Left ventricle myocardium inferior (tissue), 1 donor: ENCODE data around the gene CSMD2. TPM values are rescaled to one million over a fixed set of nuclear protein-coding genes. Genes with fewer than 3 reads are reported as not detected.

Experiments
- DNase-seq: peaks from one replicate; pipeline ENCODE4 v3.0.0-alpha.2; 2020
- H3K27ac ChIP-seq: fragments of 200-600 bp; replicated peaks from 2 replicates; pipeline ENCODE4 v1.8.0; 2021
- H3K27me3 ChIP-seq: fragments of 200-600 bp; 2 replicates; pipeline ENCODE4 v1.8.0; 2021; ENCODE audit warnings: low read depth
- H3K36me3 ChIP-seq: fragments of 200-600 bp; 2 replicates; pipeline ENCODE4 v1.8.0; 2021
- H3K4me1 ChIP-seq: fragments of 200-600 bp; 2 replicates; pipeline ENCODE4 v1.8.0; 2021
- H3K4me3 ChIP-seq: fragments of 200-600 bp; 2 replicates; pipeline ENCODE4 v1.8.0; 2021; ENCODE audit warnings: mild to moderate bottlenecking, moderate library complexity
- H3K9me3 ChIP-seq: fragments of 200-600 bp; replicated peaks from 2 replicates; pipeline ENCODE4 v1.8.0; 2021
- CTCF ChIP-seq: fragments of 200-600 bp; IDR thresholded peaks from 2 replicates; pipeline ENCODE4 v1.8.0; 2021; ENCODE audit warnings: antibody characterized with exemption, mild to moderate bottlenecking, borderline replicate concordance
- intact Hi-C: fragments of 100-400 bp; cut with micrococcal nuclease; formaldehyde crosslinking; loops from one replicate; pipeline ENCODE4 v1.11.0; 2022
- total RNA-seq: library from RNA; stranded (reverse); fragmentation: NEBNext Ultra II Directional; extraction: Animal tissue kit (Norgen Biotek cat#: 25700); gene quantifications from one replicate; pipeline ENCODE4 v1.2.1, GENCODE V29; 2021
- donor health status: DM: no; HTN: yes; CAD: no; lungs with severe emphysema.

CSMD2 gene
- total RNA-seq, 1 donor from 2014 or later = 0.14 TPM

DNA sequence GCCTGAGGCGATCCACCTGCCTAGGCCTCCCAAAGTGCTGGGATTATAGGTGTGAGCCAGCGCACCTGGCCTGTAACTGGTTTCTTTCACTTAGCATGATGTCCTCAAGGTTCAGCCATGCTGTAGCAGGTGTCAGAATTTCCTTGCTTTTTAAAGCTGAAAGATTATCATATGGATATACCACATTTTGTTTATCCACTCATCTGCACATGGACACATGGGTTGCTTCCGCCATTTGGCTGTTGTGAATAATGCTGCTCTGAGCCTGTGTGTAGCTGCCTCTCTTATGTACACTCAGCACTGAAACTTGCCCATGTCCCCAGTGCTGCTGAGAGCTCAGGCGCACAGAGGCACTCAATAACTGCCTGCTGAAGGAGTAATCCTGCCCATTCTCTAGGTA is 11.8 kb downstream of the CSMD2 start:
- no peak overlapping the region for H3K27ac ChIP-seq
- no peak for DNase-seq
- no peaks in the 10 kb centered on the region for H3K9me3 ChIP-seq
- H3K4me3 ChIP-seq = no peak overlapping the region
- intact Hi-C loops = no loop called here
- no peaks in the 10 kb centered on the region for H3K36me3 ChIP-seq
- no peak for TF ChIP-seq CTCF
- H3K4me1 ChIP-seq = no peaks in the 10 kb centered on the region
- peaks cover 71% of the 10 kb centered on the region for H3K27me3 ChIP-seq

- TF ChIP-seq CTCF = no peak
- no peak overlapping the region for H3K4me3 ChIP-seq
- DNase-seq = no peak
- H3K27me3 ChIP-seq = peaks cover 80% of the 10 kb centered on the region
- H3K4me1 ChIP-seq = no peaks in the 10 kb centered on the region
- intact Hi-C loops = no loop called here
- no peak overlapping the region for H3K27ac ChIP-seq
- no peaks in the 10 kb centered on the region for H3K9me3 ChIP-seq
- no peaks in the 10 kb centered on the region for H3K36me3 ChIP-seq
Measured at GRCh38 chr1:34149501-34149900, 15.5 kb downstream of the CSMD2 start.

DNA sequence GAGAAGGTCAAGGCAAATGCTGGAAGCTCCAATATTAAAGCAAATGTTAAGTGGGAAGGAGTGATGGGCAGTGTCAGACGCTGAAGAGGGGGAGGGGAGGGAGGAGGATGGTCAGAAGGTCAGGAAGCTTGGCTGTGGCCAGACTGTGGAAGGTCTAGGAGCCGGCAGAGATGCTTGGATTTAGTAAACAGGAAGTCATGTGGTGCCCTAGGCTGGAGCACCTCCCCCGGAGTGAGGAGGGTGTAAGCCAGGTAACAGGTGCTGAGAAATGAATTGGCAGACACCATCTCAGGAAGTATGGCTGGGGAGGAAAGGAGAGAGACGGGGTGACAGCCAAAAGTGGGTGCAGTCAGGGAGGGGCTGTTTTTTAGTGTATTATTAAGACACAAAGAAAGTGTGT is 17.7 kb downstream of the CSMD2 start:
- Histone ChIP-seq H3K4me1 (no peaks in the 10 kb centered on the region), H3K36me3 (no peaks in the 10 kb centered on the region), H3K9me3 (no peaks in the 10 kb centered on the region), H3K4me3 (no peak overlapping the region), H3K27ac (no peak overlapping the region), H3K27me3 (peaks cover 75% of the 10 kb centered on the region)
- no peak for DNase-seq
- TF ChIP-seq CTCF = no peak
- intact Hi-C loops = no loop called here

GRCh38 chr1:34144766-34145165 is 20.3 kb downstream of the CSMD2 start:
- H3K4me3 ChIP-seq = no peak overlapping the region
- no peak for DNase-seq
- no peaks in the 10 kb centered on the region for H3K4me1 ChIP-seq
- no peak overlapping the region for H3K27ac ChIP-seq
- intact Hi-C loops = no loop called here
- no peaks in the 10 kb centered on the region for H3K36me3 ChIP-seq
- H3K9me3 ChIP-seq = no peaks in the 10 kb centered on the region
- peaks cover 75% of the 10 kb centered on the region for H3K27me3 ChIP-seq
- no peak for TF ChIP-seq CTCF

DNA sequence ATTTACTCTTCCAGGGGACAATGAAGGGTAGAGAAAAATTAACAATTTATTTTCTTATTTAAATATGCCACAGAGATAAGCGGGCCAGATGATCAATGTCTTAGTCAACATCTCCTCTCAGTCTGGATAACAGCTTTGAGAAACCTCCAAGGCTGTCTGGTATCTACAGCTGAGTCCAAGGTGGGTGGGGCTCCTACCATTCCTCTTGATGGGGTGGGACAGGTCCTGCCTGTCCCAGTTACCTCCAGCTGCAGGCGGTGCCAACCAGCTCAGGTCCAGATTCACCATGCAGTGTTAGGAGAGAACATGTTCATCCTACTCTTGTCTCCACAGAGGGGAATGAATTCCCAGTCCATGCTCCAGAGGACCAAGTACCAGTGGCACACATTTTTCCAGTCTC is 21.1 kb downstream of the CSMD2 start:
- Histone ChIP-seq H3K36me3 (no peaks in the 10 kb centered on the region), H3K4me1 (no peaks in the 10 kb centered on the region), H3K9me3 (no peaks in the 10 kb centered on the region), H3K27me3 (peaks cover 68% of the 10 kb centered on the region), H3K4me3 (no peak overlapping the region), H3K27ac (no peak overlapping the region)
- no peak for DNase-seq
- intact Hi-C loops = no loop called here
- no peak for TF ChIP-seq CTCF
